SK-N-SH treated with all-trans-retinoic acid at 6 μM for 48 hours (cell line): ENCODE results near the gene SLAMF8.

Source experiments
- ATAC-seq: fragments of 200-7000 bp; cut with Tn5 transposase; 3 replicates; pipeline ENCODE4 v1.9.1; 2020; ENCODE audit warnings: mild to moderate bottlenecking, moderate library complexity
- BACH2 ChIP-seq: fragments of 250-450 bp; sonication (Bioruptor Pico); IDR thresholded peaks from 2 replicates; pipeline ENCODE4 v1.9.0; 2021; ENCODE audit warnings: mild to moderate bottlenecking, borderline replicate concordance
- CSDC2 ChIP-seq: fragments of 250-450 bp; sonication (Bioruptor Pico); IDR thresholded peaks from 2 replicates; pipeline ENCODE4 v1.5.0; 2020; ENCODE audit warnings: mild to moderate bottlenecking, moderate library complexity
- ESRRG ChIP-seq: fragments of 250-450 bp; sonication (Bioruptor Pico); IDR thresholded peaks from 2 replicates; pipeline ENCODE4 v1.6.1; 2021; ENCODE audit warnings: mild to moderate bottlenecking
- GLIS3 ChIP-seq: fragments of 250-450 bp; sonication (Bioruptor Pico); IDR thresholded peaks from 2 replicates; pipeline ENCODE4 v1.5.0; 2020; ENCODE audit warnings: mild to moderate bottlenecking, moderate library complexity
- ISL1 ChIP-seq: fragments of 250-450 bp; sonication (Bioruptor Pico); IDR thresholded peaks from 2 replicates; pipeline ENCODE4 v2.1.2; 2022; ENCODE audit warnings: mild to moderate bottlenecking, moderate library complexity
- OSR1 ChIP-seq: fragments of 250-450 bp; sonication (Bioruptor Pico); IDR thresholded peaks from 2 replicates; pipeline ENCODE4 v1.8.0; 2022; ENCODE audit warnings: moderate library complexity, mild to moderate bottlenecking, inconsistent platforms
- PPARA ChIP-seq: fragments of 250-450 bp; sonication (Bioruptor Pico); IDR thresholded peaks from 2 replicates; pipeline ENCODE4 v1.5.0; 2020; ENCODE audit warnings: mild to moderate bottlenecking, borderline replicate concordance
- RARB ChIP-seq: fragments of 250-450 bp; sonication (Bioruptor Pico); IDR thresholded peaks from 2 replicates; pipeline ENCODE4 v1.8.0; 2021; ENCODE audit warnings: mild to moderate bottlenecking, moderate library complexity
- TCF4 ChIP-seq: fragments of 250-450 bp; sonication (Bioruptor Pico); IDR thresholded peaks from 2 replicates; pipeline ENCODE4 v1.8.0; 2021; ENCODE audit warnings: mild to moderate bottlenecking, moderate library complexity, borderline replicate concordance
- ZC3H10 ChIP-seq: fragments of 250-450 bp; sonication (Bioruptor Pico); IDR thresholded peaks from 2 replicates; pipeline ENCODE4 v1.5.1; 2021; ENCODE audit warnings: mild to moderate bottlenecking, moderate library complexity
- ZFP3 ChIP-seq: fragments of 250-450 bp; sonication (Bioruptor Pico); IDR thresholded peaks from 2 replicates; pipeline ENCODE4 v1.5.0; 2020; ENCODE audit warnings: mild to moderate bottlenecking, moderate library complexity
- ZFP30 ChIP-seq: fragments of 450-650 bp; formaldehyde crosslinking; IDR thresholded peaks from 2 replicates; pipeline ENCODE4 v1.5.0; 2022; ENCODE audit warnings: mild to moderate bottlenecking, moderate library complexity
- ZNF565 ChIP-seq: fragments of 450-650 bp; formaldehyde crosslinking; conservative IDR thresholded peaks from 2 replicates; pipeline ENCODE4 v1.5.0; 2020; ENCODE audit warnings: low read depth, mild to moderate bottlenecking, moderate library complexity
- ZNF70 ChIP-seq: fragments of 450-650 bp; formaldehyde crosslinking; IDR thresholded peaks from 2 replicates; pipeline ENCODE4 v1.5.0; 2020; ENCODE audit warnings: mild to moderate bottlenecking, moderate library complexity
- ZNF8 ChIP-seq: fragments of 450-650 bp; formaldehyde crosslinking; IDR thresholded peaks from 2 replicates; pipeline ENCODE4 v1.5.0; 2020; ENCODE audit warnings: mild to moderate bottlenecking, moderate library complexity
- TF ChIP-seq, protein P1 (sequence below): fragments of 250-450 bp; sonication (Bioruptor Pico); IDR thresholded peaks from 2 replicates; pipeline ENCODE4 v1.5.0; 2020; ENCODE audit warnings: mild to moderate bottlenecking, moderate library complexity
- TF ChIP-seq, protein P2 (sequence below): fragments of 250-450 bp; sonication (Bioruptor Pico); IDR thresholded peaks from 2 replicates; pipeline ENCODE4 v1.5.1; 2020; ENCODE audit warnings: low read depth, mild to moderate bottlenecking, moderate library complexity
- TF ChIP-seq, protein P3 (sequence below): fragments of 250-450 bp; sonication (Bioruptor Pico); IDR thresholded peaks from 2 replicates; pipeline ENCODE4 v1.8.0; 2021; ENCODE audit warnings: low read depth, mild to moderate bottlenecking, moderate library complexity, borderline replicate concordance
- TF ChIP-seq, protein P4 (sequence below): fragments of 250-450 bp; sonication (Bioruptor Pico); IDR thresholded peaks from 2 replicates; pipeline ENCODE4 v1.8.0; 2020; ENCODE audit warnings: mild to moderate bottlenecking, moderate library complexity, borderline replicate concordance

SLAMF8 gene

DNA sequence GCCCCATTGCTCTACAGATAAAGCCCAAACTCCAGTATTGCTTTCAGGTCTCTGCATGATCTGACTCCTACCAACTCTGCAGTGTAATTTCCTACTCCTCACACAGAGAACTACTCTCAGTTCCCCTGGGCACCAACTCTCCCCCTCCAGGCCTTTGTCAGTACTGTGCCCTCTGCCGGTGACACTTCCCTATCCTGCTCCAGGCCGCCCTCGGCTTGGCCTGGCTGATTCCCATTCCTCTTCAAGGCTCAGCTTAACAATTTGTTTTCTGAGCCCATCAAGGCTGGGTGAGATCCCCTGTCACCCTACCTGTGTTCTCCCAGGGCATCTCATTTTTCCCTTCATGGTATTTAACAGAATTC lies 2.6 kb downstream of the SLAMF8 start:
- peak; percentile 64 for ATAC-seq
- TF ChIP-seq, protein P1, sequence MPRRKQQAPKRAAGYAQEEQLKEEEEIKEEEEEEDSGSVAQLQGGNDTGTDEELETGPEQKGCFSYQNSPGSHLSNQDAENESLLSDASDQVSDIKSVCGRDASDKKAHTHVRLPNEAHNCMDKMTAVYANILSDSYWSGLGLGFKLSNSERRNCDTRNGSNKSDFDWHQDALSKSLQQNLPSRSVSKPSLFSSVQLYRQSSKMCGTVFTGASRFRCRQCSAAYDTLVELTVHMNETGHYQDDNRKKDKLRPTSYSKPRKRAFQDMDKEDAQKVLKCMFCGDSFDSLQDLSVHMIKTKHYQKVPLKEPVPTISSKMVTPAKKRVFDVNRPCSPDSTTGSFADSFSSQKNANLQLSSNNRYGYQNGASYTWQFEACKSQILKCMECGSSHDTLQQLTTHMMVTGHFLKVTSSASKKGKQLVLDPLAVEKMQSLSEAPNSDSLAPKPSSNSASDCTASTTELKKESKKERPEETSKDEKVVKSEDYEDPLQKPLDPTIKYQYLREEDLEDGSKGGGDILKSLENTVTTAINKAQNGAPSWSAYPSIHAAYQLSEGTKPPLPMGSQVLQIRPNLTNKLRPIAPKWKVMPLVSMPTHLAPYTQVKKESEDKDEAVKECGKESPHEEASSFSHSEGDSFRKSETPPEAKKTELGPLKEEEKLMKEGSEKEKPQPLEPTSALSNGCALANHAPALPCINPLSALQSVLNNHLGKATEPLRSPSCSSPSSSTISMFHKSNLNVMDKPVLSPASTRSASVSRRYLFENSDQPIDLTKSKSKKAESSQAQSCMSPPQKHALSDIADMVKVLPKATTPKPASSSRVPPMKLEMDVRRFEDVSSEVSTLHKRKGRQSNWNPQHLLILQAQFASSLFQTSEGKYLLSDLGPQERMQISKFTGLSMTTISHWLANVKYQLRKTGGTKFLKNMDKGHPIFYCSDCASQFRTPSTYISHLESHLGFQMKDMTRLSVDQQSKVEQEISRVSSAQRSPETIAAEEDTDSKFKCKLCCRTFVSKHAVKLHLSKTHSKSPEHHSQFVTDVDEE, result no peak
- TF ChIP-seq RARB (no peak), CSDC2 (CRISPR knock-in tag) (no peak), GLIS3 (CRISPR knock-in tag) (no peak), ZNF8 (CRISPR knock-in tag) (no peak), ZNF565 (CRISPR knock-in tag) (no peak)
- TF ChIP-seq, protein P2, sequence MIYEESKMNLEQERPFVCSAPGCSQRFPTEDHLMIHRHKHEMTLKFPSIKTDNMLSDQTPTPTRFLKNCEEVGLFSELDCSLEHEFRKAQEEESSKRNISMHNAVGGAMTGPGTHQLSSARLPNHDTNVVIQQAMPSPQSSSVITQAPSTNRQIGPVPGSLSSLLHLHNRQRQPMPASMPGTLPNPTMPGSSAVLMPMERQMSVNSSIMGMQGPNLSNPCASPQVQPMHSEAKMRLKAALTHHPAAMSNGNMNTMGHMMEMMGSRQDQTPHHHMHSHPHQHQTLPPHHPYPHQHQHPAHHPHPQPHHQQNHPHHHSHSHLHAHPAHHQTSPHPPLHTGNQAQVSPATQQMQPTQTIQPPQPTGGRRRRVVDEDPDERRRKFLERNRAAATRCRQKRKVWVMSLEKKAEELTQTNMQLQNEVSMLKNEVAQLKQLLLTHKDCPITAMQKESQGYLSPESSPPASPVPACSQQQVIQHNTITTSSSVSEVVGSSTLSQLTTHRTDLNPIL (CRISPR knock-in tag), result no peak
- TF ChIP-seq, protein P3, sequence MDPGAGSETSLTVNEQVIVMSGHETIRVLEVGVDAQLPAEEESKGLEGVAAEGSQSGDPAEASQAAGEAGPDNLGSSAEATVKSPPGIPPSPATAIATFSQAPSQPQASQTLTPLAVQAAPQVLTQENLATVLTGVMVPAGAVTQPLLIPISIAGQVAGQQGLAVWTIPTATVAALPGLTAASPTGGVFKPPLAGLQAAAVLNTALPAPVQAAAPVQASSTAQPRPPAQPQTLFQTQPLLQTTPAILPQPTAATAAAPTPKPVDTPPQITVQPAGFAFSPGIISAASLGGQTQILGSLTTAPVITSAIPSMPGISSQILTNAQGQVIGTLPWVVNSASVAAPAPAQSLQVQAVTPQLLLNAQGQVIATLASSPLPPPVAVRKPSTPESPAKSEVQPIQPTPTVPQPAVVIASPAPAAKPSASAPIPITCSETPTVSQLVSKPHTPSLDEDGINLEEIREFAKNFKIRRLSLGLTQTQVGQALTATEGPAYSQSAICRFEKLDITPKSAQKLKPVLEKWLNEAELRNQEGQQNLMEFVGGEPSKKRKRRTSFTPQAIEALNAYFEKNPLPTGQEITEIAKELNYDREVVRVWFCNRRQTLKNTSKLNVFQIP (CRISPR knock-in tag), result no peak

DNA sequence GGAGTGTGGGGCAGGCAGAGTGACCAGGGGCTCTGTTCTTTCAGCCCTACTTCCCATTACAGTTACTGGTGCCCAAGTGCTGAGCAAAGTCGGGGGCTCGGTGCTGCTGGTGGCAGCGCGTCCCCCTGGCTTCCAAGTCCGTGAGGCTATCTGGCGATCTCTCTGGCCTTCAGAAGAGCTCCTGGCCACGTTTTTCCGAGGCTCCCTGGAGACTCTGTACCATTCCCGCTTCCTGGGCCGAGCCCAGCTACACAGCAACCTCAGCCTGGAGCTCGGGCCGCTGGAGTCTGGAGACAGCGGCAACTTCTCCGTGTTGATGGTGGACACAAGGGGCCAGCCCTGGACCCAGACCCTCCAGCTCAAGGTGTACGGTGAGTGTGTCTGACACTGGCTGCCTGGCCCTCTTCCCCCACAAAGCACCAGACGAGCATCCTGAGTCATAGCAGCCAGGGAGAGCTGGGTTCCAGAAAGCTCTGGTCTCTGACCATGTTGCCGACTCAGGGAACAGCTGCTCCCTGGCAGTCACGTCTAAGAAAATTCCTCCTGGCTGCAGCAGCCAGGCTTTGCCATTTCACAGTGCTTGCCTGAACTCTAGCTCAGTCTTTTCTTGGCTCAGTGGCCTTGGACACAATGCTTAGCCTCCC lies 3.3 kb downstream of the SLAMF8 start:
- TF ChIP-seq, protein P1, result no peak
- TF ChIP-seq CSDC2 (CRISPR knock-in tag) (no peak), RARB (no peak), ESRRG (CRISPR knock-in tag) (no peak), ZNF8 (CRISPR knock-in tag) (no peak), ZC3H10 (CRISPR knock-in tag) (no peak), PPARA (CRISPR knock-in tag) (no peak), ZFP3 (no peak), OSR1 (no peak), ISL1 (CRISPR knock-in tag) (no peak), TCF4 (CRISPR knock-in tag) (no peak), ZFP30 (CRISPR knock-in tag) (no peak), ZNF70 (no peak), GLIS3 (CRISPR knock-in tag) (no peak), BACH2 (no peak)
- TF ChIP-seq, protein P4, sequence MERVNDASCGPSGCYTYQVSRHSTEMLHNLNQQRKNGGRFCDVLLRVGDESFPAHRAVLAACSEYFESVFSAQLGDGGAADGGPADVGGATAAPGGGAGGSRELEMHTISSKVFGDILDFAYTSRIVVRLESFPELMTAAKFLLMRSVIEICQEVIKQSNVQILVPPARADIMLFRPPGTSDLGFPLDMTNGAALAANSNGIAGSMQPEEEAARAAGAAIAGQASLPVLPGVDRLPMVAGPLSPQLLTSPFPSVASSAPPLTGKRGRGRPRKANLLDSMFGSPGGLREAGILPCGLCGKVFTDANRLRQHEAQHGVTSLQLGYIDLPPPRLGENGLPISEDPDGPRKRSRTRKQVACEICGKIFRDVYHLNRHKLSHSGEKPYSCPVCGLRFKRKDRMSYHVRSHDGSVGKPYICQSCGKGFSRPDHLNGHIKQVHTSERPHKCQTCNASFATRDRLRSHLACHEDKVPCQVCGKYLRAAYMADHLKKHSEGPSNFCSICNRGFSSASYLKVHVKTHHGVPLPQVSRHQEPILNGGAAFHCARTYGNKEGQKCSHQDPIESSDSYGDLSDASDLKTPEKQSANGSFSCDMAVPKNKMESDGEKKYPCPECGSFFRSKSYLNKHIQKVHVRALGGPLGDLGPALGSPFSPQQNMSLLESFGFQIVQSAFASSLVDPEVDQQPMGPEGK (CRISPR knock-in tag), result no peak
- TF ChIP-seq, protein P2 (CRISPR knock-in tag), result no peak
- TF ChIP-seq, protein P3 (CRISPR knock-in tag), result no peak
- ATAC-seq, result peak; percentile 62
